Skeletal muscle cell (primary cell): ENCODE results near the gene ANXA1.
"Not testable (repeated sequence)": the region's sequence is repeated elsewhere in the genome, so short reads cannot be mapped to it uniquely, and the experiment has no call there.

Source experiments
- DNase-seq: peaks from one replicate; pipeline ENCODE4 v3.0.0-alpha.2; 2010; ENCODE audit warnings: low read depth
- H3K4me3 ChIP-seq: 2 replicates; pipeline ENCODE4 v1.5.1; 2011; ENCODE audit warnings: low read depth, mild to moderate bottlenecking, control low read depth, low read length, moderate library complexity

The ANXA1 gene

DNA sequence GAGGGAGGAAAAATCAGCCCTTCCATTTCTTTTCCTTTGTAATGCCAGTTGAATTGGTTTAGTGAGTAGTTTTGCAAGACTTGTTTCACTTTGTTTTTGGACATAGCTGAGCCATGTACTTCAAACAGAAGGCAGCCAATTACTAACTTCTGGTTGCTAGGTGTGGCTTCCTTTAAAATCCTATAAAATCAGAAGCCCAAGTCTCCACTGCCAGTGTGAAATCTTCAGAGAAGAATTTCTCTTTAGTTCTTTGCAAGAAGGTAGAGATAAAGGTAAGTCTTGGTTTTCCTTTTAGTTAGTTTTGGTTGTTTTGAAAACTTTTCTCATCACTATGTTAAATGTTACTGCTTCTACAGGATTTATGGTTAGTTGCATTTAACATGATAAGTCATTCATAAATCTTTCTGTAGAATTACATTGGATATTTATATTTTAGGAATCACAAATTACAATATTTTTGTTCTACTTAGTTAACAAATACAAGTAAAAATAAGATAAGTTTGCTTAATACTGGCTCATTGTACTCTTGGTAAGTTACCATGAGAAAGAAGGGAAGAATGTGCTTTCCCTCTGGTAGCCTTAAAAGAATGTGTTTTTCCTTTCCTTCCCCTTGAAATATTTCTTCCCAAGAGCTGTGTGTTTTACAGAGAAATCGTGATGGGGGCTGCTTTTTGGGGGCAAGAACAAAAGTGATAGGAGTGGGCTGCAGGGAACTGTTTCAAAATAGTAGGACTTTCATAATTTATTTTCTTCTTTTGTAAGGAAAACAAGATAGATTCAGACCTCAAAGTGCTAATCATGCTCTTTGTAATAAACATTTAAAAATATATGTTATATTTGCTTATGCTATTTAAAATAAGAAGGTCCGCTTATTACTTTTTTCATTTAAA, at the start of gene ANXA1:
ANXA1 (plus strand) TSS at position 213 of the 890 bp plus-strand sequence. CDS start 6,671 bp downstream, outside the sequence.
- DNase-seq, result peak; percentile 59
- peak within 1 kb of the TSS; percentile 59 for H3K4me3 ChIP-seq

DNA sequence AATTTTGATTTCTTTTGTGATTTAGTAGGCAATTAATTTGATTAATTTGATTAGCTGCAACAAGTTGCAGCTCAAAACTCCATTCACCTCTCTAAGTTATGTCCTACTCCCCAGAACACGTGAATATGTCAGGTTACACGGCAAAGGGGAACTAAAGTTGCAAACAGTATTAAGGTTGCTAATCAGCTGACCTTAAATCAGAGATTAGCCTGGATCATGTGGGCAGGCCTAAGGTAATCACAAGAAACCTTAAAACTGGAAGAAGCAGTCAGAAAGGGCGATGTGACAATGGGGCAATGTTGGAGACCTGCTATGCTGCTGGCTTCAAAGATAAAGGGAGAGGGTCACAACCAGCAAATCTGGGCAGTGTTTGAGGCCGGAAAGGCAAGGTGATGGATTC, 47.3 kb upstream of the ANXA1 start:
- no peak overlapping the region for H3K4me3 ChIP-seq
- no peak for DNase-seq

- no peak overlapping the region for H3K4me3 ChIP-seq
- no peak for DNase-seq
These were observed 46.7 kb upstream of the ANXA1 start for GRCh38 chr9:73104921-73105320.

GRCh38 chr9:73107489-73108069, 44.1 kb upstream of the ANXA1 start:
- DNase-seq, H3K4me3 ChIP-seq: not testable (repeated sequence)

- no peak overlapping the region for H3K4me3 ChIP-seq
- DNase-seq, result no peak
These were observed 37.6 kb upstream of the ANXA1 start for GRCh38 chr9:73114058-73114457.

- DNase-seq, result no peak
- H3K4me3 ChIP-seq, result no peak overlapping the region
These were observed 36.7 kb upstream of the ANXA1 start for GRCh38 chr9:73114958-73115357.

GRCh38 chr9:73116031-73116430, 35.6 kb upstream of the ANXA1 start:
- DNase-seq, result peak; percentile 31
- no peak overlapping the region for H3K4me3 ChIP-seq

DNA sequence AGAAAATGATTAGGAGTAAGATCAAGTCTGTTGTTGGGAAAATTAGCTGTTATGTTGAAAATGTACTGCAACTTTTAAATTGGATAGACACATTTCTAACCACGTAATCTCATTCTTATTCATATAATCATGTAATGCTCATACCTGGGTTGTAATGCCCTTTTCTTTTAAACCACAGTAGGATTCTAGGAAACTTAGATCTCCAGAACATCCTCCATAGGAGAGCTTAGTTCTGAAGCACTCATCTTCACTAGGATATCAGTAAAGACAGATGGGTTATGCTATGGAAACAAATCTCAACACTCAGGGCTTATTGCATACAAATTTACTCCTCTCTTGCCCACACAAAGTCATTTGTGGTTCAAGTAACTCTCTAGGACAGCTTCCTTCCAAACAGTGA, 34.8 kb upstream of the ANXA1 start:
- no peak for DNase-seq
- H3K4me3 ChIP-seq, result no peak overlapping the region

DNA sequence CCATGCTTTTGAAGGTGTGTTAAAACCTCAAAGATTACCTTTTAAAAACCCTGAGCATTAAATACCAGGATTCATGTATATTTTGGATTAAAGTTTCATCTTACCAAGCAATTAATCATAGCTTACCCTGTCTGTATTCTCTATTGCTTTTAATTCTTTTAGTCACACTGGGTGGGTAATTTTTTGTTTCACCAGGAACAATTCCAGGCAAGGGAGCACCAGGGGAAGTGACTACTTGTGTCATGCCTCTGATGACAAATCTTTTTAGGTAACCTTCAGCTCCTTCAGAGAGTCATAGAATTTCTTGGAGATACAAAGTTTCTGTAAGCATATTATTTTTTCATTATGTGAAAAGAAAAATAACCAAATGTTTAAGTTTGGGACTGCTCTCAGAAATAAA, 33.4 kb upstream of the ANXA1 start:
- no peak overlapping the region for H3K4me3 ChIP-seq
- no peak for DNase-seq

GRCh38 chr9:73118898-73119554, 32.6 kb upstream of the ANXA1 start:
- DNase-seq, result peak; percentile 48
- no peak overlapping the region for H3K4me3 ChIP-seq

- no peak overlapping the region for H3K4me3 ChIP-seq
- DNase-seq, result no peak
These were observed 30.2 kb upstream of the ANXA1 start for GRCh38 chr9:73121375-73121935.

GRCh38 chr9:73125651-73126050, 26.0 kb upstream of the ANXA1 start:
- no peak for DNase-seq
- no peak overlapping the region for H3K4me3 ChIP-seq

GRCh38 chr9:73129941-73130685, 21.6 kb upstream of the ANXA1 start:
- H3K4me3 ChIP-seq, result no peak overlapping the region
- DNase-seq, result no peak

DNA sequence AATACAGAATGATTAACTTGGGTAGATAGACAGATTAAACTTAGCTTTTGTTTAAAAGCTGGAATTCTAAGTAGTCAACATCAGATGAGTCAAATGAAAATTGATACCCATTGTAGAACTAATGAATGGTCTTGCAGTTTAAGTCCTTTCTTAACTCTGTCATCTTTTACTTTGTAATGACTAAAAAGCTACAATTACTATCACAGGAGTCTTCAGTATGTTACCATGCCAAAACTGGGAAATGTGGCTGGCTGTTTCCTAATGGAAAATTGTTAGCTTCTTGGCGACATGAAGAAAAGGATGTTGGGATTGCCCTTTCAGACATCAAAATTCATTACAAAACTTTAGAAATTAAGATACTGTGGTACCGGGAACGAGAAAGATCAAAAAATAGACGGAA, 20.2 kb upstream of the ANXA1 start:
- no peak for DNase-seq
- no peak overlapping the region for H3K4me3 ChIP-seq

DNA sequence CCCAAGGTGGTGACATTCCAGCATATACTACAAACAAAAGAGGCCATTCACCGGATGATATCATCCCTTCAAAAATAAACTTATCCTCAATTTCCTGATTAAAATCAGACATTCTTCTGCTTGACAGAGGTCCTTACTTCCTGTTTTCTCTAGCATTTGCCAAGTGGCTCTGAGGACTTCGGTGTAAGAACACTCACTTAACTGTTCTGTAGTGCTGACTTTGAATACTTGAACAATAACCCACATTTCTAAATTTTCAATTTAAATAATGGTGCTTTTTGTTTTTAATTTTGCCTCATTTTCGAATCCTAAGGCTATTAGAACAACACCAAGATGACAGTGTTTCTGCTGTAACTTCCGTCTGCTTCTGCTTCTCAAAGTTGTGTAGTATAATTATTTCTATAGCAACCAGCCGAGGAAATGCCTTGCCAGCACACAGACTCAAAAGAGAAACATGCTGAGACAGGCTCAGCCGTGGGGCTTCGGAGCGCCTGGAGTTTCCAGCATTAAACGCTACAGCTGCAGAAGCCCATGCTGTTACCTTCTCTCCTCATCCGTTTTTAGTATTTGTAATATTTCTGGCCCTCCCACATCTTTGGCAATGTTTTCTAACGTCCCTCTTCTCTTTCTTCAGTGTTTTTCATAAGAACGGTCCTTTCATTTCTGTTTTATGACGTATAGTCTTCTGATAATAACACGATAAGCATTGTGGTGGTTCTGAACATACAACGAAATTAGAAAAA, 19.5 kb upstream of the ANXA1 start:
- no peak for DNase-seq

GRCh38 chr9:73133022-73133651, 18.5 kb upstream of the ANXA1 start:
- H3K4me3 ChIP-seq, result peak overlapping the region; percentile 43

More for the DNA sequence above, 19.5 kb upstream of the ANXA1 start:
- H3K4me3 ChIP-seq, result peak overlapping the region; percentile 43

DNA sequence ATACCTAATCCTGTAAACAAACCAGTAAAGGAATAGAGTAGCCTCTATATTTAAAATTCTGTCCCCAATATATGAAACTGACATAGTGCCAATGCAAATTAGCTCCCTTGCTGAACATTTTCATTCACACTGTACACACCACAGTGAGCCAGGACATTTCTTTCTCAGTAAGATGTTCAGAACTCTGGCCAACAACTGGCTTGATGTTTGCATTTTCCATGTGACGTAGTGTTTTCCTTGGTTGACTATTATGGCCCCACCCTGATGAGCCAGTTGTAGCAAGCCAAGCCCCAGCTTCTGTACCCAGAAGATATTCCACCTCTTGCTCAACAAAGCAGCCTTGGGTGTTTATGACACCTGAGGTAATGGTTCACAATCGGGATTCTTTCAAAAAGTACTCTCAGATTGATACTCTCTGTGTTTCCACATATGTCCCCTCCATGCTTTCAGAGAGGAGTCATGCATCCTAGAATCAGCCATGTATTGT, 17.7 kb upstream of the ANXA1 start:
- no peak for DNase-seq
- H3K4me3 ChIP-seq, result no peak overlapping the region

More at GRCh38 chr9:73133022-73133651, 18.5 kb upstream of the ANXA1 start:
- DNase-seq, result no peak

DNA sequence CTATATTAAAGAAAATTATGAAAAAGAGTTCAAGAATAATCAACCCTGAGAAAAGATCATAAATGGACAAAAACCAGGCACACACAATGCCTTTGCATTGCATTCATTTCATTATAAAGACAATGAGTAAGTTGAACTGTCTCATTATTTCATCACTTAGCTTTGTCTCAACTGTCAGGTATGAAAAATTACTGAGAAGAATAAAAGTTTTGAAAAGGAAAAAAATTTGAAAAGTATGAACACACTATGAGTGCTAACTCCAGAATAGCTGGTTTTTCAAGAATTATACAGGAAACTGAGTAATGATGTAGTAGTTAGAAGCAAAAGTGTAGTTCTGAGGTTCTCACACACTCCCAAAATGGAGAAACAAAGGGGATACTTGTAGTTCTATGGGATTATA, 16.3 kb upstream of the ANXA1 start:
- no peak overlapping the region for H3K4me3 ChIP-seq
- DNase-seq, result no peak
